Vagina (tissue), 2 donors: ENCODE results near the gene TAF1B. TPM values are rescaled to one million over a fixed set of nuclear protein-coding genes. Genes with fewer than 3 reads are reported as not detected.

Experiments used
- DNase-seq, 2 donors: peaks; one replicate each; pipeline ENCODE4 v3.0.0-alpha.2; 2017; ENCODE audit errors: extremely low spot score in 2 of 2
- H3K27ac ChIP-seq: fragments of 200-600 bp; sonication (generic); one replicate; pipeline ENCODE4 v1.5.1; 2019
- H3K27me3 ChIP-seq: fragments of 200-600 bp; sonication (generic); one replicate; pipeline ENCODE4 v1.5.1; 2019
- H3K36me3 ChIP-seq, 2 donors: fragments of 200-600 bp; sonication (generic); one replicate each; pipeline ENCODE4 v1.5.1; 2017 to 2019
- H3K4me1 ChIP-seq: fragments of 200-600 bp; sonication (generic); one replicate; pipeline ENCODE4 v1.5.1; 2019
- H3K4me3 ChIP-seq, 2 donors: fragments of 200-600 bp; sonication (generic); 1 replicate in 1 of 2; 2 replicates in 1 of 2; pipeline ENCODE4 v1.5.1; 2016 to 2019
- H3K9me3 ChIP-seq: fragments of 200-600 bp; sonication (generic); one replicate; pipeline ENCODE4 v1.5.1; 2019
- POLR2A ChIP-seq, 2 donors: fragments of 450-650 bp; IDR thresholded peaks; one replicate each; pipeline ENCODE4 v1.6.1; 2017; ENCODE audit warnings: antibody characterized with exemption in 2 of 2, mild to moderate bottlenecking in 2 of 2, moderate library complexity in 2 of 2
- POLR2AphosphoS5 ChIP-seq, 2 donors: sonication (generic); formaldehyde crosslinking; IDR thresholded peaks; one replicate each; pipeline ENCODE4 v1.9.0; 2017; ENCODE audit warnings: antibody characterized with exemption in 2 of 2, mild to moderate bottlenecking in 2 of 2, low read depth in 1 of 2; ENCODE audit not compliant: insufficient read depth in 1 of 2
- intact Hi-C: fragments of 100-400 bp; cut with DNase I; formaldehyde crosslinking; loops from one replicate; pipeline ENCODE4 v1.15.1; 2023
- total RNA-seq: library from RNA; depleted of rRNA; stranded (reverse); fragments of >200 nt; gene quantifications from one replicate; pipeline ENCODE4 v1.2.3, GENCODE V29; 2016
- TF ChIP-seq, protein P1 (sequence below), 3 experiments: fragments of 450-650 bp in 2 of 3; fragments of 200-600 bp in 1 of 3; sonication (generic) in 1 of 3; IDR thresholded peaks; one replicate each; pipeline ENCODE4 v1.5.1; 2017 to 2019; ENCODE audit warnings: antibody characterized with exemption in 3 of 3, mild to moderate bottlenecking in 2 of 3, moderate library complexity in 2 of 3

Gene TAF1B
- total RNA-seq, 1 donor from 2014 or later = 20.1 TPM

DNA sequence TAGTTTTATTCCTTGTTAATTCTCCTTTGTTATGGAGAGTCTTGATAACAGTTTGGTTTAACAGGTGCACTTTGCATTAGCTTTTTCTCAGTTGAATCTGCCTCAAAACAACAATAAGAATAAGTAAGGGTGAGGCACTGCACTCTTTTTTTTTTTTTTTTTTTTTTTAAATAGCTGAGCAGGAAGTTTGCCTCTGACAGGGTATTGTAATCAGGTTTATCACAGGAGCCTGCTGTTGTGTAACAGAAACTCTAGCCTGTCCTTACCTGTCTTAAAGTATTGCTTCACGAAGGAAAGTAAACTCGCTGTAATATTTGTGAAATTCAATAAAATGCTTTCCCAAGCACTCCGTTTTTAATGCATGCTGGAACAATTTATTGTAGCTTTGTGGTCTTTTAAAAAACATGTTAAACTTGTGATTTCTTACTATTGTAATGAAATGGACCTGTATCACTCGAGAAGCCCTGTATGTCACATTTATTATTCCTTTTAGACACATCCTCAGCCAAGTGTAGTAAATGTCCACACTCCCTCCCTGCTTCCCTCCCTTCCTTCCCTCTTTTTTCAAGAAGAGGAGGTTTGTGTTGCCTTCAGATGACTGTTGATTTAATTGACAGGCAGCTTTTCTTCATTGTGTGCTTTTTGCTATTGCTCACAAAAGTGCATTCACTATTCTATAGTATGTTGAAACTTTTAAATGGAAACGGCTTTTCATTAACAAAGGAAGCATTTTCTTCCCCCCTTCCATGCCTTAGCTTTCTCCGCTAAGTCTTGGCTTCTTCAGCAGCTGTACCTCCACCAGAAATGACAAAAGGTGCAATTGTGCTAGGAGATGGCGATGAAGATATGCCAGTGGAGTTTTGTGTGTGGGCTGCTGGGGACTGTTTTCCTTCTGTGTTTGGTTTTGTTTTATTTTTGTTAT is 52.7 kb downstream of the TAF1B start:
- TF ChIP-seq POLR2A (IDR thresholded peaks at IDR 0.05) (no peak), POLR2AphosphoS5 (IDR thresholded peaks at IDR 0.05; ENCODE audit: insufficient read depth in 1 of 2, low read depth in 1 of 2) (peak in 1 of 2 donors; percentile 55)

DNA sequence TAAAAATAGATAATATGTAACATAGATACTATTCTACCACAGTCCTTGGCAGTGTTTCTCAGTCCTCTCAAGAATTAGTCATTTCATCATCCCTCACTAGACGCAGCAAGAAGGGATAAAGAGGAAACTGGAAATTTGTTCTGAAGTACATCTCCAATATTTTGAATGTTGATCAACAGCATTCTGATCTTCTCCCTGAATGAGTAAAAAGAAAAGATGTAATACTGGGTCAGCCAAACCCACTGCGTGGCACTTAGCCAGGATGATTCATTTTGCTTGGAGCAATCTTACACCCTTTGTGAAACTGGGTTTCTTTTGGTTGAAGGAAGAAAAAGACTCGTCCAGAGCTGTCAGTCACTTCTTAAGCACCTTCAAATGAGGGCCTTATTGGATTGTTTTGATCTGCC is 54.1 kb downstream of the TAF1B start:
- no peaks in the 10 kb centered on the region for H3K9me3 ChIP-seq
- intact Hi-C loops = no loop called here
- no peak for DNase-seq

More for the DNA sequence above, 52.7 kb downstream of the TAF1B start:
- H3K36me3 ChIP-seq = no peaks in the 10 kb centered on the region
- H3K4me1 ChIP-seq = peaks cover 23% of the 10 kb centered on the region
- no peaks in the 10 kb centered on the region for H3K27me3 ChIP-seq
- H3K27ac ChIP-seq = peak overlapping the region; percentile 77
- intact Hi-C loops = no loop called here
- H3K9me3 ChIP-seq = no peaks in the 10 kb centered on the region
- no peak for DNase-seq
- no peak overlapping the region for H3K4me3 ChIP-seq

DNA sequence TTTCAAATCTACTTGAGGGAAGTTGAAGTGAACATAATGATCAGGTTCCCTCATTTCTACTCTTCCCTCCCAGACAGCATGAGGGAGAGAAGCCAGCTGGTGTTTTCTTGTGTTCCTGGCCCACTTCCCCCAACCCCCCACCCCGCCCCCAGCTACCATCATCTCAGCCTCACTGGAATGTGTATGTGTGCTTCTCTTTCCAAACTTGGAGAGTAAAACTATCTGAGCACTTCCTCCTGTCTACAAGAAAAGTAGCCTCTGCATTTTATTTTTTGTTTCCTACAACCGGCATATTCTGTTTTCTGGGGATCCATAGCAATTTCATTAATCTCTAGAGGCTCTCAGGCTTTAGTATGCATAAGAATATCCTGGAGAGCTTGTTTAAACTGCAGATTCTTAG is 54.6 kb downstream of the TAF1B start:
- peaks cover 23% of the 10 kb centered on the region for H3K4me1 ChIP-seq
- no peaks in the 10 kb centered on the region for H3K9me3 ChIP-seq
- intact Hi-C loops = no loop called here
- DNase-seq = no peak
- H3K27me3 ChIP-seq = no peaks in the 10 kb centered on the region
- TF ChIP-seq POLR2AphosphoS5 (IDR thresholded peaks at IDR 0.05; ENCODE audit: insufficient read depth in 1 of 2, low read depth in 1 of 2) = no peak
- no peak for TF ChIP-seq POLR2A (IDR thresholded peaks at IDR 0.05)
- TF ChIP-seq, protein P1, sequence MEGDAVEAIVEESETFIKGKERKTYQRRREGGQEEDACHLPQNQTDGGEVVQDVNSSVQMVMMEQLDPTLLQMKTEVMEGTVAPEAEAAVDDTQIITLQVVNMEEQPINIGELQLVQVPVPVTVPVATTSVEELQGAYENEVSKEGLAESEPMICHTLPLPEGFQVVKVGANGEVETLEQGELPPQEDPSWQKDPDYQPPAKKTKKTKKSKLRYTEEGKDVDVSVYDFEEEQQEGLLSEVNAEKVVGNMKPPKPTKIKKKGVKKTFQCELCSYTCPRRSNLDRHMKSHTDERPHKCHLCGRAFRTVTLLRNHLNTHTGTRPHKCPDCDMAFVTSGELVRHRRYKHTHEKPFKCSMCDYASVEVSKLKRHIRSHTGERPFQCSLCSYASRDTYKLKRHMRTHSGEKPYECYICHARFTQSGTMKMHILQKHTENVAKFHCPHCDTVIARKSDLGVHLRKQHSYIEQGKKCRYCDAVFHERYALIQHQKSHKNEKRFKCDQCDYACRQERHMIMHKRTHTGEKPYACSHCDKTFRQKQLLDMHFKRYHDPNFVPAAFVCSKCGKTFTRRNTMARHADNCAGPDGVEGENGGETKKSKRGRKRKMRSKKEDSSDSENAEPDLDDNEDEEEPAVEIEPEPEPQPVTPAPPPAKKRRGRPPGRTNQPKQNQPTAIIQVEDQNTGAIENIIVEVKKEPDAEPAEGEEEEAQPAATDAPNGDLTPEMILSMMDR (IDR thresholded peaks at IDR 0.05) = no peak
- H3K4me3 ChIP-seq = no peak overlapping the region
- no peaks in the 10 kb centered on the region for H3K36me3 ChIP-seq
- H3K27ac ChIP-seq = peak overlapping the region; percentile 77

More for the DNA sequence above, 54.1 kb downstream of the TAF1B start:
- H3K4me1 ChIP-seq = peaks cover 23% of the 10 kb centered on the region
- no peaks in the 10 kb centered on the region for H3K27me3 ChIP-seq
- peak overlapping the region; percentile 77 for H3K27ac ChIP-seq
- TF ChIP-seq POLR2AphosphoS5 (IDR thresholded peaks at IDR 0.05; ENCODE audit: insufficient read depth in 1 of 2, low read depth in 1 of 2) (peak in 1 of 2 donors; percentile 80), POLR2A (IDR thresholded peaks at IDR 0.05) (no peak)
- TF ChIP-seq, protein P1 (IDR thresholded peaks at IDR 0.05) = no peak
- no peak overlapping the region for H3K4me3 ChIP-seq
- H3K36me3 ChIP-seq = no peaks in the 10 kb centered on the region

DNA sequence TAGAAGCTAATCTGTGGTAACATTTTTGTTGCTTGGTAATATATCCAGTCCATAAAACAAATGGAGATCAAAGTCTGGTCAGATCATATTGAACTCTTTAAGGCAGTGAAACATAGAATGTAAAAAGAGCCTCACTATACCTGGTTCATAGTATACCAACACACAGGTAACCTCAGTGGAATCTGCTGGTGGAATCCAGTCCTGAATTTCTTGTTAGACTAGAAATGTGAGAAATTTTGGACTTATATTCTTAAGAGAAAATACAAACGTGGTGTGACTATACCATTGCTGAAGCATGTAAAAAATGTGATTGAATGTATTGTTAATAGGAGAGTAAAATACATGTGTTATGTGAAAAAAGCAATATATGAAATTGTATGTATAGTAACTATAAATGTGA is 62.1 kb downstream of the TAF1B start:
- no peak for DNase-seq
- intact Hi-C loops = no loop called here
- peak in 1 of 2 donors; percentile 68 for TF ChIP-seq POLR2AphosphoS5 (IDR thresholded peaks at IDR 0.05; ENCODE audit: insufficient read depth in 1 of 2, low read depth in 1 of 2)
- TF ChIP-seq, protein P1 (IDR thresholded peaks at IDR 0.05) = no peak
- TF ChIP-seq POLR2A (IDR thresholded peaks at IDR 0.05) = no peak
- Histone ChIP-seq H3K4me1 (peaks cover 9% of the 10 kb centered on the region), H3K9me3 (no peaks in the 10 kb centered on the region), H3K36me3 (no peaks in the 10 kb centered on the region), H3K4me3 (no peak overlapping the region), H3K27me3 (no peaks in the 10 kb centered on the region), H3K27ac (no peak overlapping the region)

DNA sequence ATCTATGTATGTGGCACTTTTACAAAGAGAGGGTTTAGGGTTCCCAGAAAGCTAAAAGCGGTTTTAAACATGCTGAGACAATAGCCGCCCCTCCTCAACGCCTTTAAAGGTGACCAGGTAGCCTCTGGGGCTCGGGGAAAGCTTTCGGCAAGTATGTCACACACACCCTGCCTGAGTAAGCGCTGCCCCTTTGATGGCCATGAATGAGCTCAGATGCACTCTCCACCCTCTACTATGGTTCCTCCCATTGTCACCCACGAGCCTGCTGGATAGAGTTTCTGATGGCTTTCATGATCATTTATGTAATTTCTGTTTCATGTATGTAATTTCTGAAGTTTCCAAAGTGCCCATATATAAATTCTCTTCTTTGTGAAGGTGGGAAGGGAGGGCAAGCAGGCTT is 64.1 kb downstream of the TAF1B start:
- H3K27ac ChIP-seq = no peak overlapping the region
- DNase-seq = no peak
- intact Hi-C loops = no loop called here

More for the DNA sequence above, 64.1 kb downstream of the TAF1B start:
- no peaks in the 10 kb centered on the region for H3K36me3 ChIP-seq
- H3K4me1 ChIP-seq = peaks cover 9% of the 10 kb centered on the region
- H3K4me3 ChIP-seq = no peak overlapping the region
- no peaks in the 10 kb centered on the region for H3K27me3 ChIP-seq
- TF ChIP-seq POLR2AphosphoS5 (IDR thresholded peaks at IDR 0.05; ENCODE audit: insufficient read depth in 1 of 2, low read depth in 1 of 2) = no peak
- TF ChIP-seq, protein P1 (IDR thresholded peaks at IDR 0.05) = no peak
- no peak for TF ChIP-seq POLR2A (IDR thresholded peaks at IDR 0.05)
- no peaks in the 10 kb centered on the region for H3K9me3 ChIP-seq
